MCF 10A (cell line): ENCODE results near the gene VASP. TPM values are rescaled to one million over a fixed set of nuclear protein-coding genes. Genes with fewer than 3 reads are reported as not detected.

Experiments
- BruUV-seq: library from RNA; stranded (reverse); fragments of 400-500 nt; replicated peaks from 2 replicates; lab custom pipeline; 2021; lab: Mats Ljungman, UMichigan
- CTCF ChIA-PET: fragments of 300-600 bp; sonication (Branson Sonifier 250); formaldehyde crosslinking; extraction: SDS; loops from one replicate; lab custom pipeline; 2021; ENCODE audit warnings: antibody characterized with exemption, inconsistent platforms; lab: Yijun Ruan, JAX
- POLR2A ChIA-PET: fragments of 300-600, 350-650 bp; sonication (Branson Sonifier 250); formaldehyde crosslinking; extraction: SDS; loops from one replicate; lab custom pipeline; 2020; ENCODE audit warnings: antibody characterized with exemption, inconsistent platforms; lab: Yijun Ruan, JAX
- DNase-seq: peaks from one replicate; pipeline ENCODE4 v3.0.0-alpha.2; 2018; ENCODE audit not compliant: unreplicated experiment
- H3K27ac Mint-ChIP-seq: one replicate; pipeline ENCODE4 v1.8.0; 2022; ENCODE audit warnings: mild to moderate bottlenecking, low read depth, mixed read lengths; ENCODE audit not compliant: unreplicated experiment
- H3K27me3 Mint-ChIP-seq: one replicate; pipeline ENCODE4 v1.8.0; 2022; ENCODE audit warnings: mixed read lengths; ENCODE audit not compliant: insufficient read depth, unreplicated experiment
- H3K36me3 Mint-ChIP-seq: one replicate; pipeline ENCODE4 v1.8.0; 2022; ENCODE audit warnings: mild to moderate bottlenecking, moderate library complexity, mixed read lengths; ENCODE audit not compliant: insufficient read depth, unreplicated experiment
- H3K4me1 Mint-ChIP-seq: one replicate; pipeline ENCODE4 v1.8.0; 2022; ENCODE audit warnings: mixed read lengths; ENCODE audit not compliant: insufficient read depth, unreplicated experiment
- H3K4me3 Mint-ChIP-seq: one replicate; pipeline ENCODE4 v1.8.0; 2022; ENCODE audit warnings: mild to moderate bottlenecking, moderate library complexity, mixed read lengths; ENCODE audit not compliant: unreplicated experiment
- H3K9me3 Mint-ChIP-seq: one replicate; pipeline ENCODE4 v1.8.0; 2022; ENCODE audit warnings: mixed read lengths; ENCODE audit not compliant: unreplicated experiment
- CTCF ChIP-seq: fragments of 200-600 bp; IDR thresholded peaks from one replicate; pipeline ENCODE4 v1.8.0; 2022; ENCODE audit warnings: antibody characterized with exemption, mild to moderate bottlenecking; ENCODE audit not compliant: unreplicated experiment
- intact Hi-C: fragments of 100-400 bp; cut with micrococcal nuclease; formaldehyde crosslinking; loops from 2 replicates; pipeline ENCODE4 v1.14.1; 2022
- total RNA-seq: library from RNA; stranded (reverse); gene quantifications from 2 replicates; pipeline ENCODE4 v1.2.3, GENCODE V29; 2022

The VASP gene
- total RNA-seq, 1 experiment from 2014 or later, result 178 TPM

- no peak for DNase-seq
- no peak overlapping the region for H3K4me3 Mint-ChIP-seq
- H3K9me3 Mint-ChIP-seq, result no peaks in the 10 kb centered on the region
- H3K27ac Mint-ChIP-seq, result no peak overlapping the region
- no TSS peak for BruUV-seq
- ChIA-PET CTCF (interaction anchor here (0.7 to 1.0 kb wide), 2 partner anchors 27 to 351 kb away, joined by 3 read pairs; no protein-coding TSS in a partner anchor), POLR2A (no interaction called here)
- H3K27me3 Mint-ChIP-seq, result no peaks in the 10 kb centered on the region
- peaks cover 41% of the 10 kb centered on the region for H3K36me3 Mint-ChIP-seq
- no peak for TF ChIP-seq CTCF
- intact Hi-C loops, result no loop called here
- peaks cover 26% of the 10 kb centered on the region for H3K4me1 Mint-ChIP-seq
Observed at GRCh38 chr19:45512881-45513483, 5.7 kb downstream of the VASP start.

GRCh38 chr19:45514376-45515051 lies 7.2 kb downstream of the VASP start:
- H3K27ac Mint-ChIP-seq, result no peak overlapping the region
- peaks cover 49% of the 10 kb centered on the region for H3K36me3 Mint-ChIP-seq
- peaks cover 19% of the 10 kb centered on the region for H3K4me1 Mint-ChIP-seq
- intact Hi-C loops, result no loop called here
- peak; percentile 71 for DNase-seq
- ChIA-PET CTCF (interaction anchor here (0.6 to 1.7 kb wide), 2 partner anchors 77 to 127 kb away, joined by 3 to 7 read pairs; no protein-coding TSS in a partner anchor), POLR2A (interaction anchor here (0.7 to 1.9 kb wide), 4 partner anchors 14 to 127 kb away, joined by 3 to 5 read pairs (median 4); no protein-coding TSS in a partner anchor)
- TF ChIP-seq CTCF, result no peak
- peak overlapping the region; percentile 3 for H3K4me3 Mint-ChIP-seq
- no peaks in the 10 kb centered on the region for H3K27me3 Mint-ChIP-seq
- no peaks in the 10 kb centered on the region for H3K9me3 Mint-ChIP-seq
- BruUV-seq, result no TSS peak

GRCh38 chr19:45515081-45515624 lies 7.9 kb downstream of the VASP start:
- no peak overlapping the region for H3K4me3 Mint-ChIP-seq
- peaks cover 56% of the 10 kb centered on the region for H3K36me3 Mint-ChIP-seq
- peaks cover 13% of the 10 kb centered on the region for H3K4me1 Mint-ChIP-seq
- peak overlapping the region; percentile 16 for H3K27ac Mint-ChIP-seq
- no peaks in the 10 kb centered on the region for H3K9me3 Mint-ChIP-seq
- CTCF ChIA-PET, result interaction anchor here (0.6 to 1.7 kb wide), 2 partner anchors 76 to 127 kb away, joined by 3 to 7 read pairs; no protein-coding TSS in a partner anchor
- POLR2A ChIA-PET, result interaction anchor here (0.7 to 1.9 kb wide), 4 partner anchors 13 to 127 kb away, joined by 3 to 5 read pairs (median 4); no protein-coding TSS in a partner anchor
- no TSS peak for BruUV-seq
- intact Hi-C loops, result no loop called here
- no peak for TF ChIP-seq CTCF
- DNase-seq, result no peak
- no peaks in the 10 kb centered on the region for H3K27me3 Mint-ChIP-seq
